Thoracic aorta (tissue), 2 donors: ENCODE results near the gene FAM184B. TPM values are rescaled to one million over a fixed set of nuclear protein-coding genes. Genes with fewer than 3 reads are reported as not detected.

Experiments
- ATAC-seq: fragments of 150-250 bp; one replicate; pipeline ENCODE4 v1.8.0; 2017; ENCODE audit warnings: low read depth; ENCODE audit not compliant: insufficient number of reproducible peaks, low FRiP score
- DNase-seq: peaks from one replicate; pipeline ENCODE4 v3.0.0-alpha.2; 2020; ENCODE audit warnings: low spot score
- H3K27ac ChIP-seq, 2 donors: fragments of 200-600 bp; sonication (generic); 1 replicate in 1 of 2; 2 replicates in 1 of 2; pipeline ENCODE4 v1.5.1; 2016; ENCODE audit warnings: mild to moderate bottlenecking in 2 of 2, moderate library complexity in 2 of 2
- H3K27me3 ChIP-seq: fragments of 200-600 bp; sonication (generic); replicated peaks from 2 replicates; pipeline ENCODE4 v1.6.0; 2016; ENCODE audit warnings: mild to moderate bottlenecking; ENCODE audit not compliant: insufficient read depth
- H3K36me3 ChIP-seq: fragments of 200-600 bp; sonication (generic); one replicate; pipeline ENCODE4 v1.5.1; 2016
- H3K4me1 ChIP-seq, 2 donors: fragments of 200-600 bp; sonication (generic); 1 replicate in 1 of 2; 2 replicates in 1 of 2; pipeline versions ENCODE4 v1.5.1 to v1.6.0; 2016; ENCODE audit warnings: low read depth in 2 of 2, mild to moderate bottlenecking in 1 of 2; ENCODE audit not compliant: control insufficient read depth in 1 of 2
- H3K4me3 ChIP-seq: fragments of 200-600 bp; sonication (generic); 2 replicates; pipeline ENCODE4 v1.5.1; 2016; ENCODE audit warnings: mild to moderate bottlenecking
- H3K9me3 ChIP-seq: fragments of 200-600 bp; sonication (generic); 2 replicates; pipeline ENCODE4 v1.5.1; 2016
- CTCF ChIP-seq: fragments of 200-600 bp; sonication (generic); IDR thresholded peaks from one replicate; pipeline ENCODE4 v1.5.1; 2019; ENCODE audit warnings: antibody characterized with exemption
- total RNA-seq, 2 donors: library from RNA; depleted of rRNA; stranded (reverse); fragments of >200 nt; gene quantifications; one replicate each; pipeline versions ENCODE4 v1.1.0 to v1.2.3, GENCODE V29; 2016

The FAM184B gene
- total RNA-seq, 2 donors from 2014 or later = not detected

GRCh38 chr4:17699380-17699779 is 82.0 kb downstream of the FAM184B start:
- H3K9me3 ChIP-seq = no peaks in the 10 kb centered on the region
- H3K27ac ChIP-seq = no peak overlapping the region
- no peak overlapping the region for H3K4me3 ChIP-seq
- H3K4me1 ChIP-seq = no peaks in the 10 kb centered on the region
- DNase-seq (no peak), ATAC-seq (no peak)
- no peaks in the 10 kb centered on the region for H3K36me3 ChIP-seq
- no peaks in the 10 kb centered on the region for H3K27me3 ChIP-seq
- no peak for TF ChIP-seq CTCF

- Histone ChIP-seq H3K36me3 (no peaks in the 10 kb centered on the region), H3K4me1 (no peaks in the 10 kb centered on the region), H3K27ac (no peak overlapping the region), H3K4me3 (no peak overlapping the region), H3K27me3 (no peaks in the 10 kb centered on the region), H3K9me3 (no peaks in the 10 kb centered on the region)
- no peak for ATAC-seq
- TF ChIP-seq CTCF = no peak
- no peak for DNase-seq
Measured at GRCh38 chr4:17698116-17698515, 83.3 kb downstream of the FAM184B start.

- H3K9me3 ChIP-seq = no peaks in the 10 kb centered on the region
- no peak overlapping the region for H3K4me3 ChIP-seq
- H3K36me3 ChIP-seq = no peaks in the 10 kb centered on the region
- no peaks in the 10 kb centered on the region for H3K4me1 ChIP-seq
- no peak for ATAC-seq
- no peak for DNase-seq
- no peak overlapping the region for H3K27ac ChIP-seq
- TF ChIP-seq CTCF = no peak
- no peaks in the 10 kb centered on the region for H3K27me3 ChIP-seq
Measured at GRCh38 chr4:17695341-17695740, 86.1 kb downstream of the FAM184B start.

DNA sequence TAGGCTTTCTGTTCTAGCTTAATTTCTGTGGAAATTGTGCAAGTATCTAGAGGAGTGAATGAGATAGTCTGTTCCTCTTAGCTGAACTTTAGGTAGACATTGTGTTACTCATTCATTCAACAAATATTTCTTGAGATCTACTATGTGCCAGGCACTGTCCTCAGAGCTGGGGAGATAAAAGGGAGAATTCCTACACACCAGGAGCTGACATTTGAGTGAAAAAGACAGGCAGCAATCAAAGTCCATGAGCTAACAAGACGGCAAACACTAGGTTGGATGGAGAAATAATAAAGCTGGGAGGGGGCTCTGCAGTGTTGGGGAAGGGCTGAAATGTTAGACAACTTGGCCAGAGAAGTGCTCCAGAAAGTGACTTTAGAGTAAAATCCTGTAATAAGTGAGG is 86.9 kb downstream of the FAM184B start:
- ATAC-seq = no peak
- no peaks in the 10 kb centered on the region for H3K9me3 ChIP-seq
- no peak for DNase-seq
- TF ChIP-seq CTCF = no peak
- H3K4me1 ChIP-seq = no peaks in the 10 kb centered on the region
- no peak overlapping the region for H3K4me3 ChIP-seq
- no peaks in the 10 kb centered on the region for H3K36me3 ChIP-seq
- no peaks in the 10 kb centered on the region for H3K27me3 ChIP-seq
- no peak overlapping the region for H3K27ac ChIP-seq

- no peaks in the 10 kb centered on the region for H3K4me1 ChIP-seq
- H3K36me3 ChIP-seq = no peaks in the 10 kb centered on the region
- no peak for TF ChIP-seq CTCF
- no peak overlapping the region for H3K4me3 ChIP-seq
- H3K27me3 ChIP-seq = no peaks in the 10 kb centered on the region
- H3K27ac ChIP-seq = no peak overlapping the region
- DNase-seq (no peak), ATAC-seq (no peak)
- H3K9me3 ChIP-seq = no peaks in the 10 kb centered on the region
Measured at GRCh38 chr4:17690898-17691297, 90.5 kb downstream of the FAM184B start.
